NOMO-1 treated with dmso at 0.1 percent for 144 hours (cell line): Measurements from ENCODE around the gene SSTR3.
A peak's percentile ranks its signal among the peaks of the same experiment; 100 is the strongest.
"Not testable (repeated sequence)": the region's sequence is repeated elsewhere in the genome, so short reads cannot be mapped to it uniquely, and the experiment has no call there.

ENCODE experiments used
- DNase-seq: peaks from one replicate; lab custom pipeline; 2025; ENCODE audit not compliant: unreplicated experiment; lab: John Stamatoyannopoulos, UW

SSTR3 gene

GRCh38 chr22:37243402-37244113 is 31.3 kb upstream of the SSTR3 start:
- DNase-seq = no peak

GRCh38 chr22:37242395-37242918 is 30.2 kb upstream of the SSTR3 start:
- peak; percentile 99 for DNase-seq

- no peak for DNase-seq
Measured at GRCh38 chr22:37241351-37242142, 29.3 kb upstream of the SSTR3 start.

- no peak for DNase-seq
Measured at GRCh38 chr22:37240941-37241320, 28.7 kb upstream of the SSTR3 start.

- no peak for DNase-seq
Measured at GRCh38 chr22:37240240-37240940, 28.1 kb upstream of the SSTR3 start.

GRCh38 chr22:37239336-37240239 is 27.3 kb upstream of the SSTR3 start:
- no peak for DNase-seq

- no peak for DNase-seq
Measured at GRCh38 chr22:37237371-37238268, 25.3 kb upstream of the SSTR3 start.

GRCh38 chr22:37235897-37236607 is 23.8 kb upstream of the SSTR3 start:
- no peak for DNase-seq

GRCh38 chr22:37234736-37235711 is 22.7 kb upstream of the SSTR3 start:
- no peak for DNase-seq

- DNase-seq = no peak
Measured at GRCh38 chr22:37233751-37234631, 21.7 kb upstream of the SSTR3 start.

- not testable (repeated sequence) for DNase-seq
Measured at GRCh38 chr22:37233371-37233750, 21.1 kb upstream of the SSTR3 start.

GRCh38 chr22:37232140-37232998 is 20.1 kb upstream of the SSTR3 start:
- DNase-seq = no peak

- no peak for DNase-seq
Measured at GRCh38 chr22:37231406-37232139, 19.3 kb upstream of the SSTR3 start.

GRCh38 chr22:37230673-37231405 is 18.6 kb upstream of the SSTR3 start:
- DNase-seq = no peak
